IMR-90 (cell line): ENCODE measurements around the gene FAM171A1. TPM values are rescaled to one million over a fixed set of nuclear protein-coding genes. Genes with fewer than 3 reads are reported as not detected.

Experiments used
- ATAC-seq: fragments of 200-7000 bp; cut with Tn5 transposase; 2 replicates; pipeline ENCODE4 v1.9.1; 2020; ENCODE audit warnings: low read depth, mild to moderate bottlenecking, moderate library complexity
- BruUV-seq: library from RNA; stranded (reverse); fragments of 400-500 nt; replicated peaks from 2 replicates; lab custom pipeline; 2021; lab: Mats Ljungman, UMichigan
- CTCF ChIA-PET: fragments of 300-600 bp; formaldehyde crosslinking; extraction: SDS; loops from one replicate; lab custom pipeline; 2021; ENCODE audit warnings: antibody characterized with exemption; lab: Yijun Ruan, JAX
- POLR2A ChIA-PET: fragments of 300-600 bp; sonication (Branson Sonifier 250); formaldehyde crosslinking; loops from one replicate; lab custom pipeline; 2022; ENCODE audit warnings: antibody characterized with exemption; ENCODE audit not compliant: unreplicated experiment; lab: Charles Lee
- DNase-seq: peaks from one replicate; pipeline ENCODE4 v3.0.0; 2013
- H2AFZ ChIP-seq: replicated peaks from 2 replicates; pipeline ENCODE3; 2013; ENCODE audit warnings: low read length, mild to moderate bottlenecking; ENCODE audit not compliant: poor library complexity
- H2AK5ac ChIP-seq: 2 replicates; pipeline ENCODE4 v1.6.1; 2013; ENCODE audit warnings: low read depth, low read length, inconsistent platforms
- H2AK9ac ChIP-seq: replicated peaks from 2 replicates; pipeline ENCODE3; 2013; ENCODE audit warnings: mild to moderate bottlenecking, low read depth, low read length, moderate library complexity; ENCODE audit not compliant: poor library complexity
- H2BK120ac ChIP-seq: 2 replicates; pipeline ENCODE4 v1.6.1; 2013; ENCODE audit warnings: low read depth, low read length, inconsistent platforms
- H2BK15ac ChIP-seq: 3 replicates; pipeline ENCODE4 v1.6.1; 2013; ENCODE audit warnings: low read depth, low read length, inconsistent platforms
- H2BK20ac ChIP-seq: 2 replicates; pipeline ENCODE4 v1.6.1; 2013; ENCODE audit warnings: low read depth, mild to moderate bottlenecking, inconsistent platforms, low read length, moderate library complexity
- H2BK5ac ChIP-seq: 2 replicates; pipeline ENCODE4 v1.6.1; 2013; ENCODE audit warnings: mild to moderate bottlenecking, low read depth, low read length, inconsistent platforms; ENCODE audit not compliant: poor library complexity, severe bottlenecking
- H3K14ac ChIP-seq: replicated peaks from 2 replicates; pipeline ENCODE4 v1.6.1; 2013; ENCODE audit warnings: low read depth, low read length, inconsistent platforms
- H3K18ac ChIP-seq: 2 replicates; pipeline ENCODE4 v1.6.1; 2013; ENCODE audit warnings: low read depth, low read length, control low read depth
- H3K23ac ChIP-seq: 2 replicates; pipeline ENCODE4 v1.6.1; 2013; ENCODE audit warnings: low read depth, low read length, inconsistent platforms
- H3K27ac ChIP-seq: 2 replicates; pipeline ENCODE4 v1.5.1; 2013; ENCODE audit warnings: mild to moderate bottlenecking, control low read depth, low read length; ENCODE audit not compliant: insufficient read depth
- H3K27me3 ChIP-seq: 2 replicates; pipeline ENCODE4 v1.6.1; 2013; ENCODE audit warnings: low read length; ENCODE audit not compliant: control insufficient read depth, insufficient read depth
- H3K36me3 ChIP-seq: 2 replicates; pipeline ENCODE4 v1.6.1; 2013; ENCODE audit warnings: low read length, mixed read lengths; ENCODE audit not compliant: control insufficient read depth, insufficient read depth
- H3K4ac ChIP-seq: 2 replicates; pipeline ENCODE4 v1.6.1; 2013; ENCODE audit warnings: low read depth, low read length, inconsistent platforms
- H3K4me1 ChIP-seq: 2 replicates; pipeline ENCODE4 v1.6.1; 2013; ENCODE audit warnings: low read length, mixed read lengths; ENCODE audit not compliant: control insufficient read depth, insufficient read depth
- H3K4me2 ChIP-seq: 2 replicates; pipeline ENCODE4 v1.6.1; 2013; ENCODE audit warnings: low read depth, mild to moderate bottlenecking, control low read depth, low read length, moderate library complexity
- H3K4me3 ChIP-seq: 2 replicates; pipeline ENCODE4 v1.5.1; 2013; ENCODE audit warnings: low read depth, mild to moderate bottlenecking, control low read depth, low read length, moderate library complexity; ENCODE audit not compliant: insufficient read depth
- H3K56ac ChIP-seq: 2 replicates; pipeline ENCODE4 v1.6.1; 2013; ENCODE audit warnings: low read length, inconsistent platforms; ENCODE audit not compliant: insufficient read depth; ENCODE audit errors: extremely low read depth
- H3K79me1 ChIP-seq, 2 experiments: 2 replicates each; pipeline ENCODE4 v1.6.1; 2013; ENCODE audit warnings: low read length in 2 of 2, inconsistent platforms in 1 of 2, low read depth in 1 of 2
- H3K9ac ChIP-seq: 2 replicates; pipeline ENCODE4 v1.6.1; 2013; ENCODE audit warnings: low read depth, low read length, control low read depth
- H3K9me1 ChIP-seq: 2 replicates; pipeline ENCODE4 v1.6.1; 2013; ENCODE audit warnings: low read length, inconsistent platforms; ENCODE audit not compliant: insufficient read depth
- H3K9me3 ChIP-seq: 2 replicates; pipeline ENCODE4 v1.6.1; 2013; ENCODE audit warnings: low read length; ENCODE audit not compliant: control insufficient read depth, insufficient read depth
- H4K20me1 ChIP-seq: 2 replicates; pipeline ENCODE4 v1.6.1; 2013; ENCODE audit warnings: low read length, inconsistent platforms; ENCODE audit not compliant: insufficient read depth
- H4K5ac ChIP-seq: 2 replicates; pipeline ENCODE4 v1.6.1; 2013; ENCODE audit warnings: mild to moderate bottlenecking, low read depth, low read length, control low read depth
- H4K8ac ChIP-seq, 2 experiments: 2 replicates each; pipeline ENCODE4 v1.6.1; 2013; ENCODE audit warnings: low read depth in 2 of 2, low read length in 2 of 2, control low read depth in 1 of 2, inconsistent platforms in 1 of 2
- H4K91ac ChIP-seq: 2 replicates; pipeline ENCODE4 v1.6.1; 2013; ENCODE audit warnings: low read depth, low read length, inconsistent platforms; ENCODE audit not compliant: insufficient read depth
- CEBPB ChIP-seq: IDR thresholded peaks from 2 replicates; pipeline ENCODE4 v1.6.1; 2012; ENCODE audit warnings: low read depth, low read length, improper control_type of control experiment
- CHD1 ChIP-seq: IDR thresholded peaks from 2 replicates; pipeline ENCODE4 v1.6.1; 2012; ENCODE audit warnings: low read depth, low read length, improper control_type of control experiment
- MAFK ChIP-seq: IDR thresholded peaks from 2 replicates; pipeline ENCODE4 v1.6.1; 2012; ENCODE audit warnings: low read depth, low read length, improper control_type of control experiment
- NFE2L2 ChIP-seq: fragments of 150-350 bp; IDR thresholded peaks from 2 replicates; pipeline ENCODE4 v1.6.1; 2016; ENCODE audit warnings: low read depth, mild to moderate bottlenecking, low read length
- USF2 ChIP-seq: fragments of 150-350 bp; IDR thresholded peaks from 2 replicates; pipeline ENCODE4 v1.6.1; 2017; ENCODE audit warnings: mild to moderate bottlenecking, antibody characterized with exemption, low read length, low read depth
- WGBS, 2 experiments: methylation state at CpG; one replicate each; pipeline versions ENCODE4 v1.1.5 to v1.1.7; 2013; ENCODE audit warnings: missing lambda C conversion rate in 2 of 2; ENCODE audit not compliant: insufficient read length in 1 of 2; ENCODE audit errors: extremely low coverage in 2 of 2; 5-methylcytosine and 5-hydroxymethylcytosine counted together
- dilution Hi-C: fragments of 300-500 bp; cut with HindIII; formaldehyde crosslinking; loops from one replicate; pipeline ENCODE4 v1.14.3; 2018; ENCODE audit warnings: low sequenced_read_pairs; ENCODE audit not compliant: unreplicated experiment
- in situ Hi-C: fragments of 300-500 bp; cut with MboI; formaldehyde crosslinking; loops from 3 replicates; pipeline ENCODE4 v1.14.3; 2019; ENCODE audit warnings: low sequenced_read_pairs, inconsistent platforms, mixed read lengths
- intact Hi-C: fragments of 100-400 bp; cut with micrococcal nuclease; formaldehyde crosslinking; loops from 2 replicates; pipeline ENCODE4 v1.10.0; 2022
- polyA plus RNA-seq, 3 experiments: library from polyadenylated mRNA; depleted of rRNA; stranded (reverse); fragments of >200 nt; gene quantifications; 2 replicates each; pipeline ENCODE4 v1.2.3, GENCODE V29; 2012; ENCODE audit warnings: low replicate concordance in 1 of 3
- total RNA-seq: library from RNA; depleted of rRNA; stranded (reverse); fragments of >200 nt; gene quantifications from 2 replicates; pipeline ENCODE4 v1.2.3, GENCODE V29; 2012

Gene FAM171A1
- total and polyA plus RNA-seq, 2 of the 4 experiments (the other 2 are of a cell fraction), result 20.3 to 30.6 TPM

- no peaks in the 10 kb centered on the region for H4K20me1 ChIP-seq
- no peak overlapping the region for H2AK9ac ChIP-seq
- H3K79me1 ChIP-seq, result no peaks in the 10 kb centered on the region
- H3K4ac ChIP-seq, result peak overlapping the region; percentile 29; the same call in 1 of the 2 replicates
- H3K27ac ChIP-seq, result no peak overlapping the region
- no peak overlapping the region for H3K14ac ChIP-seq
- no peaks in the 10 kb centered on the region for H3K27me3 ChIP-seq
- peak; percentile 10; the same call in 1 of the 2 replicates for ATAC-seq
- in situ Hi-C loops, result no loop called here
- H2AFZ ChIP-seq, result no peak overlapping the region
- H4K5ac ChIP-seq, result no peak overlapping the region
- no peak overlapping the region for H3K4me2 ChIP-seq
- TF ChIP-seq MAFK (no peak), CHD1 (no peak), NFE2L2 (no peak), USF2 (no peak), CEBPB (no peak)
- H3K9ac ChIP-seq, result no peak overlapping the region
- H2BK120ac ChIP-seq, result peak overlapping the region; percentile 45; the same call in 1 of the 2 replicates
- ChIA-PET POLR2A (no interaction called here), CTCF (no interaction called here)
- H2BK5ac ChIP-seq, result no peak overlapping the region
- no peak overlapping the region for H3K56ac ChIP-seq
- no TSS peak for BruUV-seq
- no peak overlapping the region for H3K4me3 ChIP-seq
- peaks cover 11% of the 10 kb centered on the region for H3K9me1 ChIP-seq
- dilution Hi-C loops, result no loop called here
- H3K4me1 ChIP-seq, result peaks cover 18% of the 10 kb centered on the region
- no peak overlapping the region for H4K8ac ChIP-seq
- H2BK20ac ChIP-seq, result peak overlapping the region; percentile 4; the same call in 1 of the 2 replicates
- intact Hi-C loops, result no loop called here
- no peaks in the 10 kb centered on the region for H3K36me3 ChIP-seq
- no peak overlapping the region for H2BK15ac ChIP-seq
- peak; percentile 67 for DNase-seq
- no peak overlapping the region for H3K23ac ChIP-seq
- H3K18ac ChIP-seq, result no peak overlapping the region
- no peak overlapping the region for H4K91ac ChIP-seq
- H3K9me3 ChIP-seq, result no peaks in the 10 kb centered on the region
- 0% methylated on average over 1 of the region's 2 CpGs; no CpG with 5 or more reads in 1 of the 2 experiments for WGBS, 2 experiments
- H2AK5ac ChIP-seq, result 0 out of 2 replicates have a peak overlapping the region, but pooled peaks have one; percentile 15
Observed at GRCh38 chr10:15197276-15197675, 173.8 kb downstream of the FAM171A1 start.
